ENCODE results near the gene ACACA.

GRCh38 chr17:37060094-37060493 is 346.5 kb downstream of the ACACA start:
- no peak for TF ChIP-seq EP300 (IDR thresholded peaks at IDR 0.05)
- no peak for TF ChIP-seq POLR2A (IDR thresholded peaks at IDR 0.05)

Data from tibial nerve (tissue), 3 donors.